HepG2 (cell line): Measurements from ENCODE around the gene MMS19. TPM values are rescaled to one million over a fixed set of nuclear protein-coding genes. Genes with fewer than 3 reads are reported as not detected.
A peak's percentile ranks its signal among the peaks of the same experiment; 100 is the strongest.

Experiments used
- ATF7-NPFF ChIP-seq: sonication (generic); formaldehyde crosslinking; IDR thresholded peaks from 2 replicates; pipeline ENCODE4 v1.8.1; 2023; ENCODE audit warnings: mild to moderate bottlenecking, low read depth, missing genetic modification reagents, moderate library complexity
- CBX5 ChIP-seq: sonication (generic); formaldehyde crosslinking; IDR thresholded peaks from 2 replicates; pipeline ENCODE4 v1.4.0; 2020; ENCODE audit warnings: missing genetic modification reagents, borderline replicate concordance
- EP300 ChIP-seq, 3 experiments: sonication (generic) in 1 of 3; formaldehyde crosslinking in 1 of 3; IDR thresholded peaks; 2 replicates each; pipeline versions ENCODE4 v1.5.1 to v1.6.1; 2011 to 2020; ENCODE audit warnings: low read depth in 2 of 3, low read length in 2 of 3, borderline replicate concordance in 1 of 3, improper control_type of control experiment in 1 of 3, mild to moderate bottlenecking in 1 of 3, missing genetic modification reagents in 1 of 3, moderate library complexity in 1 of 3
- FOXA1 ChIP-seq, 2 experiments: fragments of 450-650 bp in 1 of 2; sonication (generic) in 1 of 2; formaldehyde crosslinking in 1 of 2; IDR thresholded peaks; 2 replicates each; pipeline versions ENCODE4 v1.4.0 to v1.6.1; 2016 to 2020; ENCODE audit warnings: missing genetic modification reagents in 1 of 2
- HMGXB3 ChIP-seq: sonication (generic); formaldehyde crosslinking; IDR thresholded peaks from 2 replicates; pipeline ENCODE4 v1.4.0; 2020; ENCODE audit warnings: missing genetic modification reagents, borderline replicate concordance
- HNRNPUL1 ChIP-seq: fragments of 200-400 bp; formaldehyde crosslinking; IDR thresholded peaks from 2 replicates; pipeline ENCODE4 v1.6.1; 2017; ENCODE audit warnings: low read depth, mild to moderate bottlenecking, low read length, moderate library complexity
- KLF11 ChIP-seq: IDR thresholded peaks from 2 replicates; pipeline ENCODE4 v1.6.1; 2016; ENCODE audit warnings: missing compliant biosample characterization
- MBNL3 ChIP-seq: fragments of 250-450 bp; sonication (Bioruptor Pico); conservative IDR thresholded peaks from 2 replicates; pipeline ENCODE4 v1.8.0; 2022; ENCODE audit warnings: mild to moderate bottlenecking, inconsistent platforms
- NKX3-1 ChIP-seq: sonication (generic); formaldehyde crosslinking; IDR thresholded peaks from 2 replicates; pipeline ENCODE4 v1.5.0; 2020; ENCODE audit warnings: missing genetic modification reagents
- PAWR ChIP-seq: sonication (generic); formaldehyde crosslinking; IDR thresholded peaks from 2 replicates; pipeline ENCODE4 v1.4.0; 2020; ENCODE audit warnings: missing genetic modification reagents, mild to moderate bottlenecking, borderline replicate concordance
- RARG ChIP-seq: sonication (generic); formaldehyde crosslinking; IDR thresholded peaks from 2 replicates; pipeline ENCODE4 v1.4.0; 2020; ENCODE audit warnings: low read depth, mild to moderate bottlenecking, missing genetic modification reagents
- RBM22 ChIP-seq: fragments of 200-400 bp; formaldehyde crosslinking; optimal IDR thresholded peaks from 2 replicates; pipeline ENCODE3; 2017; ENCODE audit warnings: mild to moderate bottlenecking, low read length, moderate library complexity
- SIN3B ChIP-seq: fragments of 150-350 bp; IDR thresholded peaks from 2 replicates; pipeline ENCODE4 v1.6.1; 2014; ENCODE audit warnings: low read length
- SP1 ChIP-seq, 2 experiments: fragments of 450-650 bp in 1 of 2; sonication (generic) in 1 of 2; formaldehyde crosslinking in 1 of 2; IDR thresholded peaks; 2 replicates each; pipeline versions ENCODE4 v1.4.0 to v1.6.1; 2016 to 2020; ENCODE audit warnings: missing genetic modification reagents in 1 of 2
- TGIF2 ChIP-seq: IDR thresholded peaks from 2 replicates; pipeline ENCODE4 v1.6.1; 2016; ENCODE audit warnings: control low read depth, missing compliant biosample characterization
- USF2 ChIP-seq, 2 experiments: sonication (generic) in 1 of 2; formaldehyde crosslinking in 1 of 2; IDR thresholded peaks; 2 replicates each; pipeline versions ENCODE4 v1.5.1 to v1.6.1; 2011 to 2020; ENCODE audit warnings: borderline replicate concordance in 1 of 2, low read depth in 1 of 2, low read length in 1 of 2, mild to moderate bottlenecking in 1 of 2, missing genetic modification reagents in 1 of 2, moderate library complexity in 1 of 2
- ZBTB2 ChIP-seq: sonication (generic); formaldehyde crosslinking; IDR thresholded peaks from 2 replicates; pipeline ENCODE4 v1.8.0; 2022; ENCODE audit warnings: low read depth, missing genetic modification reagents
- ZFP36L2 ChIP-seq: sonication (generic); formaldehyde crosslinking; IDR thresholded peaks from 2 replicates; pipeline ENCODE4 v1.4.0; 2020; ENCODE audit warnings: missing genetic modification reagents
- ZNF292 ChIP-seq: sonication (generic); formaldehyde crosslinking; IDR thresholded peaks from 2 replicates; pipeline ENCODE4 v1.8.1; 2022; ENCODE audit warnings: mild to moderate bottlenecking, low read depth, missing genetic modification reagents, borderline replicate concordance
- ZNF672 ChIP-seq: sonication (generic); formaldehyde crosslinking; IDR thresholded peaks from 2 replicates; pipeline ENCODE4 v1.8.1; 2022; ENCODE audit warnings: missing genetic modification reagents
- ZNF749 ChIP-seq: sonication (generic); formaldehyde crosslinking; IDR thresholded peaks from 2 replicates; pipeline ENCODE4 v1.8.0; 2022; ENCODE audit warnings: mild to moderate bottlenecking, missing genetic modification reagents, moderate library complexity, borderline replicate concordance
- polyA plus RNA-seq, 8 experiments: library from polyadenylated mRNA; depleted of rRNA in 3 of 8; stranded (reverse) in 7 of 8; unstranded in 1 of 8; fragments of >200 nt; fragmentation: Illumina TruSeq in 4 of 8; extraction: Trizol in 4 of 8; gene quantifications; 2 replicates each; pipeline versions ENCODE4 v1.2.1 to v1.2.3, GENCODE V29; 2011 to 2016; ENCODE audit warnings: low read depth in 4 of 8, missing spikeins in 1 of 8, mixed read lengths in 1 of 8; ENCODE audit not compliant: insufficient read depth in 1 of 8
- total RNA-seq, 5 experiments: library from RNA; depleted of rRNA; stranded (reverse); fragments of >200 nt; fragmentation: Illumina TruSeq; extraction: Trizol; gene quantifications; 2 replicates each; pipeline ENCODE4 v1.2.3, GENCODE V29; 2016; ENCODE audit warnings: low read depth in 1 of 5

Gene MMS19
- total and polyA plus RNA-seq, 2 of the 13 experiments (the other 11 are each of a cell fraction or from before 2014, with no cell fraction given): 76.4 to 107 TPM

GRCh38 chr10:97463363-97464132, 34.7 kb downstream of the MMS19 start (continued):
- TF ChIP-seq HMGXB3 (CRISPR knock-in tag) (peak; percentile 55; the same call in 1 of the 2 replicates), TGIF2 (CRISPR knock-in tag) (peak; percentile 89), SIN3B (no peak), RBM22 (no peak), FOXA1 (IDR thresholded peaks at IDR 0.05) (no peak), FOXA1 (CRISPR knock-in tag; IDR thresholded peaks at IDR 0.05) (no peak), ZFP36L2 (CRISPR knock-in tag) (no peak), ZNF292 (CRISPR knock-in tag) (no peak), ATF7-NPFF (CRISPR knock-in tag) (no peak), PAWR (no peak), ZBTB2 (CRISPR knock-in tag) (no peak), CBX5 (CRISPR knock-in tag) (peak; percentile 58; the same call in 1 of the 2 replicates), HNRNPUL1 (no peak), ZNF749 (CRISPR knock-in tag) (peak; percentile 68; the same call in 1 of the 2 replicates), RARG (CRISPR knock-in tag) (no peak), SP1 (IDR thresholded peaks at IDR 0.05) (no peak), SP1 (CRISPR knock-in tag; IDR thresholded peaks at IDR 0.05) (no peak), ZNF672 (CRISPR knock-in tag) (no peak), NKX3-1 (CRISPR knock-in tag) (no peak), USF2 (IDR thresholded peaks at IDR 0.05; ENCODE audit: low read depth, low read length) (no peak), USF2 (CRISPR knock-in tag; IDR thresholded peaks at IDR 0.05; ENCODE audit: borderline replicate concordance) (no peak), KLF11 (CRISPR knock-in tag) (no peak), EP300 (IDR thresholded peaks at IDR 0.05; ENCODE audit: low read depth in 2 of 2, low read length in 2 of 2) (peak in 1 of 2 experiments; percentile 67; a peak in 1 of 4 replicates), EP300 (CRISPR knock-in tag; IDR thresholded peaks at IDR 0.05; ENCODE audit: borderline replicate concordance) (no peak), MBNL3 (CRISPR knock-in tag) (no peak)
